Liver (tissue), 9 donors: ENCODE results near the gene FTHL17. TPM values are rescaled to one million over a fixed set of nuclear protein-coding genes. Genes with fewer than 3 reads are reported as not detected.

Experiments
- DNase-seq: peaks from one replicate; pipeline ENCODE4 v3.0.0-alpha.2; 2017; ENCODE audit warnings: low spot score
- H3K27ac ChIP-seq, 2 donors: one replicate each; pipeline ENCODE4 v1.7.0; 2013; ENCODE audit warnings: inconsistent platforms in 2 of 2, low read length in 2 of 2, control low read depth in 1 of 2, low read depth in 1 of 2, mild to moderate bottlenecking in 1 of 2
- H3K27me3 ChIP-seq, 4 donors: one replicate each; pipeline versions ENCODE4 v1.6.1 to v1.7.0; 2013; ENCODE audit warnings: low read length in 3 of 4, inconsistent platforms in 1 of 4, mild to moderate bottlenecking in 1 of 4, moderate library complexity in 1 of 4; ENCODE audit not compliant: control insufficient read depth in 4 of 4, insufficient read depth in 4 of 4
- H3K36me3 ChIP-seq, 4 donors: one replicate each; pipeline versions ENCODE4 v1.6.1 to v1.7.0; 2013; ENCODE audit warnings: low read length in 3 of 4, mild to moderate bottlenecking in 3 of 4, low read depth in 1 of 4, moderate library complexity in 1 of 4; ENCODE audit not compliant: control insufficient read depth in 4 of 4, insufficient read depth in 3 of 4
- H3K4me1 ChIP-seq, 4 donors: one replicate each; pipeline versions ENCODE4 v1.6.1 to v1.7.0; 2013; ENCODE audit warnings: low read length in 3 of 4, mild to moderate bottlenecking in 3 of 4, moderate library complexity in 1 of 4; ENCODE audit not compliant: control insufficient read depth in 4 of 4, insufficient read depth in 4 of 4
- H3K4me3 ChIP-seq, 3 donors: one replicate each; pipeline versions ENCODE4 v1.6.1 to v1.7.0; 2013; ENCODE audit warnings: low read length in 3 of 3, control low read depth in 1 of 3, low read depth in 1 of 3, mild to moderate bottlenecking in 1 of 3
- H3K9ac ChIP-seq, 2 donors: one replicate each; pipeline ENCODE4 v1.7.0; 2013; ENCODE audit warnings: low read length in 2 of 2, mild to moderate bottlenecking in 2 of 2, moderate library complexity in 2 of 2, control low read depth in 1 of 2, low read depth in 1 of 2
- H3K9me3 ChIP-seq, 4 donors: one replicate each; pipeline versions ENCODE4 v1.6.1 to v1.7.0; 2013; ENCODE audit warnings: low read length in 3 of 4; ENCODE audit not compliant: control insufficient read depth in 4 of 4
- FOXA1 ChIP-seq: IDR thresholded peaks from 2 replicates; pipeline ENCODE4 v1.6.1; 2016; ENCODE audit warnings: antibody characterized with exemption
- FOXA2 ChIP-seq: IDR thresholded peaks from 2 replicates; pipeline ENCODE4 v1.6.1; 2016; ENCODE audit warnings: antibody characterized with exemption
- HNF4A ChIP-seq, 2 donors: conservative IDR thresholded peaks; 2 replicates each; pipeline ENCODE4 v1.6.1; 2016; ENCODE audit warnings: antibody characterized with exemption in 2 of 2, mild to moderate bottlenecking in 2 of 2
- HNF4G ChIP-seq: IDR thresholded peaks from 2 replicates; pipeline ENCODE4 v1.6.1; 2016; ENCODE audit warnings: antibody characterized with exemption
- JUND ChIP-seq, 2 donors: IDR thresholded peaks; 2 replicates each; pipeline ENCODE4 v1.6.1; 2016; ENCODE audit warnings: antibody characterized with exemption in 2 of 2
- MAX ChIP-seq: IDR thresholded peaks from 2 replicates; pipeline ENCODE4 v1.6.1; 2016; ENCODE audit warnings: antibody characterized with exemption
- NR2F2 ChIP-seq: IDR thresholded peaks from 2 replicates; pipeline ENCODE4 v1.6.1; 2016; ENCODE audit warnings: antibody characterized with exemption
- RAD21 ChIP-seq, 2 donors: IDR thresholded peaks; 2 replicates each; pipeline ENCODE4 v1.6.1; 2016; ENCODE audit warnings: antibody characterized with exemption in 2 of 2, mild to moderate bottlenecking in 2 of 2
- RXRA ChIP-seq, 2 donors: IDR thresholded peaks; 2 replicates each; pipeline ENCODE4 v1.6.1; 2017 to 2018; ENCODE audit warnings: antibody characterized with exemption in 2 of 2, mild to moderate bottlenecking in 1 of 2
- SP1 ChIP-seq: IDR thresholded peaks from 2 replicates; pipeline ENCODE4 v1.6.1; 2018; ENCODE audit warnings: antibody characterized with exemption, mild to moderate bottlenecking
- TAF1 ChIP-seq: conservative IDR thresholded peaks from 2 replicates; pipeline ENCODE4 v1.6.1; 2016; ENCODE audit warnings: antibody characterized with exemption, mild to moderate bottlenecking
- YY1 ChIP-seq: IDR thresholded peaks from 2 replicates; pipeline ENCODE4 v1.6.1; 2016; ENCODE audit warnings: antibody characterized with exemption, mild to moderate bottlenecking
- WGBS: extraction: QIAGEN DNeasy Blood & Tissue Kit; methylation state at CpG from one replicate; pipeline ENCODE4 v1.1.7; 2013; 5-methylcytosine and 5-hydroxymethylcytosine counted together
- polyA plus RNA-seq, 2 donors: library from polyadenylated mRNA; stranded (reverse) in 1 of 2; unstranded in 1 of 2; fragments of 200-250 nt in 1 of 2; fragments of >200 nt in 1 of 2; fragmentation: Nextera tagmentation in 1 of 2; extraction: Ambion mirVana in 1 of 2; gene quantifications; one replicate each; pipeline versions ENCODE4 v1.2.1 to v1.2.3, GENCODE V29; 2013 to 2015
- total RNA-seq, 2 donors: library from RNA; depleted of rRNA; stranded (reverse); fragments of >200 nt; gene quantifications; one replicate each; pipeline ENCODE4 v1.2.3, GENCODE V29; 2014
- TF ChIP-seq, protein P1 (sequence below): IDR thresholded peaks from 2 replicates; pipeline ENCODE4 v1.6.1; 2016; ENCODE audit warnings: antibody characterized with exemption
- TF ChIP-seq, protein P2 (sequence below): IDR thresholded peaks from 2 replicates; pipeline ENCODE4 v1.6.1; 2016; ENCODE audit warnings: antibody characterized with exemption, mild to moderate bottlenecking
- TF ChIP-seq, protein P3 (sequence below): IDR thresholded peaks from 2 replicates; pipeline ENCODE4 v1.6.1; 2016; ENCODE audit warnings: antibody characterized with exemption
- TF ChIP-seq, protein P4 (sequence below): fragments of 150-350 bp; IDR thresholded peaks from 2 replicates; pipeline ENCODE4 v1.5.1; 2017; ENCODE audit warnings: improper control_type of control experiment, low read depth, low read length; ENCODE audit not compliant: missing input control
- donor health status: healthy.
- donor health status: healthy.
- donor health status: healthy.
- donor health status: healthy.
- donor health status: healthy.

FTHL17 gene
- total and polyA plus RNA-seq, 4 donors = not detected

- H3K9me3 ChIP-seq = no peaks in the 10 kb centered on the region
- peaks cover 0 to 4% (median 0%) of the 10 kb centered on the region in 4 donors for H3K27me3 ChIP-seq
- no peak for TF ChIP-seq RXRA (IDR thresholded peaks at IDR 0.05)
- TF ChIP-seq NR2F2 = no peak
- no peak for TF ChIP-seq SP1
- no peak for TF ChIP-seq HNF4G
- TF ChIP-seq YY1 = no peak
- TF ChIP-seq, protein P1, sequence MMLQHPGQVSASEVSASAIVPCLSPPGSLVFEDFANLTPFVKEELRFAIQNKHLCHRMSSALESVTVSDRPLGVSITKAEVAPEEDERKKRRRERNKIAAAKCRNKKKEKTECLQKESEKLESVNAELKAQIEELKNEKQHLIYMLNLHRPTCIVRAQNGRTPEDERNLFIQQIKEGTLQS = no peak
- no peak for TF ChIP-seq FOXA2
- no peak for TF ChIP-seq TAF1
- TF ChIP-seq, protein P2, sequence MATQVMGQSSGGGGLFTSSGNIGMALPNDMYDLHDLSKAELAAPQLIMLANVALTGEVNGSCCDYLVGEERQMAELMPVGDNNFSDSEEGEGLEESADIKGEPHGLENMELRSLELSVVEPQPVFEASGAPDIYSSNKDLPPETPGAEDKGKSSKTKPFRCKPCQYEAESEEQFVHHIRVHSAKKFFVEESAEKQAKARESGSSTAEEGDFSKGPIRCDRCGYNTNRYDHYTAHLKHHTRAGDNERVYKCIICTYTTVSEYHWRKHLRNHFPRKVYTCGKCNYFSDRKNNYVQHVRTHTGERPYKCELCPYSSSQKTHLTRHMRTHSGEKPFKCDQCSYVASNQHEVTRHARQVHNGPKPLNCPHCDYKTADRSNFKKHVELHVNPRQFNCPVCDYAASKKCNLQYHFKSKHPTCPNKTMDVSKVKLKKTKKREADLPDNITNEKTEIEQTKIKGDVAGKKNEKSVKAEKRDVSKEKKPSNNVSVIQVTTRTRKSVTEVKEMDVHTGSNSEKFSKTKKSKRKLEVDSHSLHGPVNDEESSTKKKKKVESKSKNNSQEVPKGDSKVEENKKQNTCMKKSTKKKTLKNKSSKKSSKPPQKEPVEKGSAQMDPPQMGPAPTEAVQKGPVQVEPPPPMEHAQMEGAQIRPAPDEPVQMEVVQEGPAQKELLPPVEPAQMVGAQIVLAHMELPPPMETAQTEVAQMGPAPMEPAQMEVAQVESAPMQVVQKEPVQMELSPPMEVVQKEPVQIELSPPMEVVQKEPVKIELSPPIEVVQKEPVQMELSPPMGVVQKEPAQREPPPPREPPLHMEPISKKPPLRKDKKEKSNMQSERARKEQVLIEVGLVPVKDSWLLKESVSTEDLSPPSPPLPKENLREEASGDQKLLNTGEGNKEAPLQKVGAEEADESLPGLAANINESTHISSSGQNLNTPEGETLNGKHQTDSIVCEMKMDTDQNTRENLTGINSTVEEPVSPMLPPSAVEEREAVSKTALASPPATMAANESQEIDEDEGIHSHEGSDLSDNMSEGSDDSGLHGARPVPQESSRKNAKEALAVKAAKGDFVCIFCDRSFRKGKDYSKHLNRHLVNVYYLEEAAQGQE = no peak
- no peak for TF ChIP-seq FOXA1
- no peak overlapping the region for H3K9ac ChIP-seq
- H3K4me1 ChIP-seq = no peaks in the 10 kb centered on the region
- 85% methylated on average over 7 of the region's 7 CpGs for WGBS
- no peak overlapping the region for H3K27ac ChIP-seq
- DNase-seq = no peak
- no peak overlapping the region for H3K4me3 ChIP-seq
- no peaks in the 10 kb centered on the region for H3K36me3 ChIP-seq
These were observed 13.6 kb downstream of the FTHL17 start for GRCh38 chrX:31058284-31058683.

DNA sequence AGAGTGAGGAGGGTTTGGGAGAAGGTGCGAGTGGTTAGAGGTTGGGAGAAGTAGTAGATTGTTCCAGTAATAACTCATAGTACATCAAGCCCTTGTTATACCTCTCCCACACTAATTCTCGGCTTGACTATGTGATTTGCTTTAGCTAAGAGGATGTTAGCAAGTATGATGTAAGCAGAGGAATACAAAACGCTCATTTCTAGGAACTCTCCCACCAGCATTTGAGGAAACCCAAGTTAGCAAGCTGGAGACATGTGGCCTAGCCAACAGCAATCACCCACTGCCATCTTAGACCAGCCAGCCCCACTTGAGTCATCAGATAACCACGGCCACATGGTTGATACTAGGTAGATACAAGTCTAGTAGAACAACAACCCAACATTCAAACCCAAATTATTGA is 14.2 kb downstream of the FTHL17 start:
- no peak for DNase-seq
- no peak overlapping the region for H3K27ac ChIP-seq
- H3K9ac ChIP-seq = no peak overlapping the region
- no peaks in the 10 kb centered on the region for H3K36me3 ChIP-seq
- no peaks in the 10 kb centered on the region for H3K9me3 ChIP-seq
- TF ChIP-seq SP1 (no peak), YY1 (no peak), FOXA1 (no peak), MAX (no peak), JUND (IDR thresholded peaks at IDR 0.05) (no peak), RAD21 (IDR thresholded peaks at IDR 0.05) (no peak), HNF4A (conservative IDR thresholded peaks at IDR 0.05) (no peak), NR2F2 (no peak)
- TF ChIP-seq, protein P3, sequence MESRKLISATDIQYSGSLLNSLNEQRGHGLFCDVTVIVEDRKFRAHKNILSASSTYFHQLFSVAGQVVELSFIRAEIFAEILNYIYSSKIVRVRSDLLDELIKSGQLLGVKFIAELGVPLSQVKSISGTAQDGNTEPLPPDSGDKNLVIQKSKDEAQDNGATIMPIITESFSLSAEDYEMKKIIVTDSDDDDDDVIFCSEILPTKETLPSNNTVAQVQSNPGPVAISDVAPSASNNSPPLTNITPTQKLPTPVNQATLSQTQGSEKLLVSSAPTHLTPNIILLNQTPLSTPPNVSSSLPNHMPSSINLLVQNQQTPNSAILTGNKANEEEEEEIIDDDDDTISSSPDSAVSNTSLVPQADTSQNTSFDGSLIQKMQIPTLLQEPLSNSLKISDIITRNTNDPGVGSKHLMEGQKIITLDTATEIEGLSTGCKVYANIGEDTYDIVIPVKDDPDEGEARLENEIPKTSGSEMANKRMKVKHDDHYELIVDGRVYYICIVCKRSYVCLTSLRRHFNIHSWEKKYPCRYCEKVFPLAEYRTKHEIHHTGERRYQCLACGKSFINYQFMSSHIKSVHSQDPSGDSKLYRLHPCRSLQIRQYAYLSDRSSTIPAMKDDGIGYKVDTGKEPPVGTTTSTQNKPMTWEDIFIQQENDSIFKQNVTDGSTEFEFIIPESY = no peak
- TF ChIP-seq, protein P1 = no peak
- TF ChIP-seq, protein P4, sequence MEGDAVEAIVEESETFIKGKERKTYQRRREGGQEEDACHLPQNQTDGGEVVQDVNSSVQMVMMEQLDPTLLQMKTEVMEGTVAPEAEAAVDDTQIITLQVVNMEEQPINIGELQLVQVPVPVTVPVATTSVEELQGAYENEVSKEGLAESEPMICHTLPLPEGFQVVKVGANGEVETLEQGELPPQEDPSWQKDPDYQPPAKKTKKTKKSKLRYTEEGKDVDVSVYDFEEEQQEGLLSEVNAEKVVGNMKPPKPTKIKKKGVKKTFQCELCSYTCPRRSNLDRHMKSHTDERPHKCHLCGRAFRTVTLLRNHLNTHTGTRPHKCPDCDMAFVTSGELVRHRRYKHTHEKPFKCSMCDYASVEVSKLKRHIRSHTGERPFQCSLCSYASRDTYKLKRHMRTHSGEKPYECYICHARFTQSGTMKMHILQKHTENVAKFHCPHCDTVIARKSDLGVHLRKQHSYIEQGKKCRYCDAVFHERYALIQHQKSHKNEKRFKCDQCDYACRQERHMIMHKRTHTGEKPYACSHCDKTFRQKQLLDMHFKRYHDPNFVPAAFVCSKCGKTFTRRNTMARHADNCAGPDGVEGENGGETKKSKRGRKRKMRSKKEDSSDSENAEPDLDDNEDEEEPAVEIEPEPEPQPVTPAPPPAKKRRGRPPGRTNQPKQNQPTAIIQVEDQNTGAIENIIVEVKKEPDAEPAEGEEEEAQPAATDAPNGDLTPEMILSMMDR = no peak
- TF ChIP-seq, protein P2 = no peak
- H3K4me3 ChIP-seq = no peak overlapping the region
- 84% methylated on average over 4 of the region's 4 CpGs for WGBS
- no peaks in the 10 kb centered on the region for H3K4me1 ChIP-seq
- peaks cover 0 to 2% (median 0%) of the 10 kb centered on the region in 4 donors for H3K27me3 ChIP-seq
